ENCODE results near the gene C2CD3.
A peak's percentile ranks its signal among the peaks of the same experiment; 100 is the strongest.

Gene C2CD3

DNA sequence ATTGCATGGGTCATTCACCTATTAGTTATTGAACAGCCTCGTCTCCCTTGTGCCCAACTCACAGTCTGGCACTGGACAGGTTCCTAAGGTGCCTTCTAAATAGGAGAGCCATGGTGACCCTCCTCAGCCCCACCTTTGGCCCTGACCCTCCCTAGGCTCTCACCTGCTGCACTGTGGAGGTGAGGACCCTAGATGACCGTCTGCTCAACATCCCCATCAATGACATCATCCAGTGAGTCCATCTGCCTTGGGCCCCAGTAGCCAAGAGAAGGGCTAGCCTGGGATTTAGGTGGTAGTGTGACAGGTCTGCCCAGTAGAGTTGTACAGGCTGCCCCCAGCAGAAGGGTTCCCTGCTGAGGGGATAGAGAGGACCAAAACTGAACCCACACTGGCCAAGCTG lies 201.7 kb downstream of the C2CD3 start:
- no peak for TF ChIP-seq CTCF (IDR thresholded peaks at IDR 0.05; ENCODE audit: borderline replicate concordance, control extremely low read depth, extremely low read depth, insufficient read depth, missing control alignments)
- no peak for DNase-seq (ENCODE audit: low spot score)
- in situ Hi-C loops (cut with MboI; ENCODE audit: low sequenced_read_pairs, unreplicated experiment), result loop anchor here (25.0 kb wide), 1 partner anchor 268 kb away; no protein-coding TSS in a partner anchor

DNA sequence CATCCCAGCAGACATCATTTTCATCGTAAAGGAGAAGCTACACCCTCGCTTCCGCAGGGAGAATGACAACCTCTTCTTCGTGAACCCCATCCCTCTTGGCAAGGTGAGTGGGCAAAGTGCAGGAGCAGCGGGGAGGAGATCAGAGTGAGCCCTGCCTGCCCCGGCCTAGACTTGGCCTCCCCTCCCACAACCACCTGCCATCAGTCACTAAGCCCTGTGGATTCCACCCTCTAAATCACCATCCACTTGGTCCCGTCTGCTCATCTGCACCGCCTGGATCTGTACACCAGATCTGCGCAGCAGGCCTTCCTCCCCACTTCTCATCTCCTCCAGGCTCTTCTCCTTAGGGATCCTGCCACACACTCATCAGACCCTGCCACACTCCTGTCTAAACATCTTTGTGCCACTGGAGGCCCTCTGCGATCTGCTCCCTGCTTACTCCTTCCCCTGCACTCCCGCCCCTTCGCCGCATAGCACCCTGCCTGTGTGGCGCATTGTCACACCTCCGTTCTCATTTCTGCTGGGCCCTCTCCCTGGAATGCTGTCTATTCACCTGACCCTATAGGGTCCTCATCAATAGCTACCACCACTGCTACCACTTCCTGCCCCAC lies 202.3 kb downstream of the C2CD3 start:
- in situ Hi-C loops (cut with MboI; ENCODE audit: low sequenced_read_pairs, unreplicated experiment), result loop anchor here (25.0 kb wide), 1 partner anchor 269 kb away; no protein-coding TSS in a partner anchor
- no peak for DNase-seq (ENCODE audit: low spot score)
- TF ChIP-seq CTCF (IDR thresholded peaks at IDR 0.05; ENCODE audit: borderline replicate concordance, control extremely low read depth, extremely low read depth, insufficient read depth, missing control alignments), result no peak

- TF ChIP-seq CTCF (IDR thresholded peaks at IDR 0.05; ENCODE audit: borderline replicate concordance, control extremely low read depth, extremely low read depth, insufficient read depth, missing control alignments), result no peak
- no peak for DNase-seq (ENCODE audit: low spot score)
- in situ Hi-C loops (cut with MboI; ENCODE audit: low sequenced_read_pairs, unreplicated experiment), result loop anchor here (25.0 kb wide), 1 partner anchor 272 kb away; no protein-coding TSS in a partner anchor
These were observed 205.1 kb downstream of the C2CD3 start for GRCh38 chr11:73965764-73966121.

DNA sequence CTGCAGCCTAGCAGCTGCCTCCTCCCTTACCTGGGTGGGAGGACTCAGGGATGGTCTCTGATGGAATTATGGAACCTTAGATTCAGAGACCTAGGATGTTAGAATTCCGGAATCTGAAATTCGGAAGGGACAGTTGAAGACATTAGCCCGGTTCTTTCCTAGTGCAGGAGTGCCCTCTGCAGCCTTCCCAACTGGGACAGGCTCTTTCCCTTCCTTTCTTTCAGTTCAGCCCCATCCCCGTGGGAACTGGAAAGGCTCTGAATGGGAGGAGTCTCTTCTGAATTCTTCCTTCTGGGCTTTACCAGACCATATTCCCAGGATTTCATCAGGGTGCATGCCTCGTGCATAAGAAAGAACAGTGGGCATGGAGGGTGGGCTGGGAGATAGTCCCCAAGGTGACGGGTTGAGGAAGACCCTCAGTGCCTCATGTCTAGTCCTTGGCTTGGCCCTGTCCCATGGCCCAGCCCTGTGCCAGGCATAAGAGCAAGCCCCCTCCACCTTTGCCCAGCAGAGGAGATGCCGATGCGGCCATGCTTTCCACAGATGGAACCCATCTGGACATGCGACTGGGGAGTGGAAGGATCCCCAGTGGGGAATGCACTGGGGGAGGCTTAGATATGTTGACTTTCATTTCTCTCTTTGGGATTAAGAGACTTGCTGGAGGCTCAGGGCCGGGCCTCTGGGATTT lies 205.6 kb downstream of the C2CD3 start:
- peak; percentile 7 for DNase-seq (ENCODE audit: low spot score)
- TF ChIP-seq CTCF (IDR thresholded peaks at IDR 0.05; ENCODE audit: borderline replicate concordance, control extremely low read depth, extremely low read depth, insufficient read depth, missing control alignments), result no peak
- in situ Hi-C loops (cut with MboI; ENCODE audit: low sequenced_read_pairs, unreplicated experiment), result loop anchor here (25.0 kb wide), 1 partner anchor 272 kb away; no protein-coding TSS in a partner anchor

DNA sequence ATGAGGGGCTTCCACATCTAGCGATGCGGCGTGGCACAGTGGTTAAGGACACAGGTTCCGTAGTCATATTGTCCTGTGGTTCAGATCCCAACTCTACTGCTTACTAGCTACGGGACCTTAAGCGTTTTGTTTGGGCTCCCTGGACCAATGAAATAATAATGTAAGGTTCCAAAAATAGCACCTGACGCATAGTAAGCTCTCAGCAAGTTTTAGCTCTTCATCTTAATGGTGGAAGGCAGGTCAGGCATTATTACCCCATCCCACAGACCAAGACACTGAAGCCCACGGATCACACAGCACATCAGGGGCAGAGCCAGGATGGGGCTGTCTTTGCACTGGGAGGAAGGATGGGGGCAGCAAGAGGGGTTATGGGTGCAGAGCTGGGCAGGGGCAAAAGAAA lies 206.9 kb downstream of the C2CD3 start:
- peak; percentile 6 for DNase-seq (ENCODE audit: low spot score)
- TF ChIP-seq CTCF (IDR thresholded peaks at IDR 0.05; ENCODE audit: borderline replicate concordance, control extremely low read depth, extremely low read depth, insufficient read depth, missing control alignments), result no peak
- in situ Hi-C loops (cut with MboI; ENCODE audit: low sequenced_read_pairs, unreplicated experiment), result loop anchor here (25.0 kb wide), 1 partner anchor 273 kb away; no protein-coding TSS in a partner anchor
